NK-92 (cell line): Measurements from ENCODE around the gene RAD23A.

Experiments used
- DNase-seq: peaks from one replicate; lab custom pipeline; 2025; ENCODE audit not compliant: unreplicated experiment; lab: John Stamatoyannopoulos, UW

Gene RAD23A

DNA sequence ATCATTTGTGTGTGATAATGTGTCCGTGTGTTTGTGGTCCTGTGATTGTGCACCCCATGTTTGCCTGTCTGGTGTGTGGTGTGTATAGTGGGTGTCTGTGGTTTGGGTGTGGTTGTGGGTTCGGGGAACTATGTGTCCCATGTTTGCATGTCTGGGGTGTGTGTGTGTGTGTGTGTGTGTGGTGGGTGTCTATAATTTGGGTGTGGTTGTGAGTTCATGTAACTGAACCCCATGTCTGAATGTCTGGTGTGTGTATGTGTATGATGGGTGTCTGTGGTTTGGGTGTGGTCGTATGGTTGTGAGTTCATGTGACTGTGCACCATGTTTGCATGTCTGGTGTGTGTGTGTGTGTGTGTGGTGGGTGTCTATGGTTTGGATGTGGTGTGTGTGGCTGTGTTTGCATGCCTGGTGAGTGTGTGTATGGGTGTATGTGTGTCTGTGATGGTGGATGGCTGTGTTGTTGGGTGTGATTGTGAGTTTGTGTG, 38.5 kb downstream of the RAD23A start:
- DNase-seq: no peak

DNA sequence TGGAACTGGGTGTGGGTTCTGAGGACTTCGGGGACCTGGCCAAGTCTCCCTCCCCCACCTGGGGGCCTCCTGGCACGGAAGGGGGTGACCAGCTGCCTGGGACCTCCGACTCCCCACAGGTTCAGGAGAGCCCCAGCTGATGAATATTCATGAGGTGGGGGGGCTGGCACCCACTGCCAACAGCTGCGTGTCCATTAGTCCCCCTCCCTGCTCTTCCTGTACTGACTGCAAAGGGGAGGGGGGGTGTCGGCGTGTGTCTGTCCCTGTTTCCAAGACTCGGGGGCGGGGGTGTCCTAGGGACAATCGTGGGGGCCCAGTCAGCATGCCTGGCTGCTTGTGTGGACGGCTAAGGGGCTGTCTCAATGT, 39.0 kb downstream of the RAD23A start:
- DNase-seq: no peak

DNA sequence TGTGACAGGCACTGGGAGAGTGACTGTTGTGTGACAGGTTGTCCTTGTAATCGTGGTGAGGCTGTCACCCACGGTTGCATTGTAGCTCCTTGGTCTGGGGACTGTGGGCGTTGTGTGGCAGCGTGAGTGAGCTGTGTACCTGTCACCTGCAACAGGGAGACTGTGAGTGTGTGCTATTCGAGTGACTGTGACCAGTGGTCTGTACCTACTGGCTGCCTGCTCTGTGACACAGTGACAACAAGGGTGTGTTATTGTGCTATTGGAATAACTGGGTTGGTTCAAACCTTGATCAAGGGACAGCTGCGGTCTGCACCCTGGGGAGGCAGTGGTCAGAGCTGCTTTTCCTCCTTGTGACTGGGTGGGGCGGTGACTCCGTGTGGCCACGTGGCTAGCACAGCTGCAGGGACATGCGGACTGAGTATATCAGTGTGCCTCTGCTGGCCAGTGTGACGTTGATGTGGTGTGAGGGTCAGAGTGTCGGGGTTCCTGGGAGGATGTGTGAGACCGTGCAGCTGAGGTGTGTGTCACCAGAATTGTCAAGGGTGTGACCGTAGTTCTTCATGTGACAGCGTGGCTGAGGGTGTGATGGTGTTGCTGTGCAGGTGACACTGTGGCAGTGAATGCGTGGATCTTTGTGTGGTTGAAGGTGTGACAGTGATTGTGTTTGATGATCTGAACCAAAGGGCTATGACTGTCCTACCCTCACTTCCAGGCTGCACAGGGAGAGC, 39.6 kb downstream of the RAD23A start:
- no peak for DNase-seq

DNA sequence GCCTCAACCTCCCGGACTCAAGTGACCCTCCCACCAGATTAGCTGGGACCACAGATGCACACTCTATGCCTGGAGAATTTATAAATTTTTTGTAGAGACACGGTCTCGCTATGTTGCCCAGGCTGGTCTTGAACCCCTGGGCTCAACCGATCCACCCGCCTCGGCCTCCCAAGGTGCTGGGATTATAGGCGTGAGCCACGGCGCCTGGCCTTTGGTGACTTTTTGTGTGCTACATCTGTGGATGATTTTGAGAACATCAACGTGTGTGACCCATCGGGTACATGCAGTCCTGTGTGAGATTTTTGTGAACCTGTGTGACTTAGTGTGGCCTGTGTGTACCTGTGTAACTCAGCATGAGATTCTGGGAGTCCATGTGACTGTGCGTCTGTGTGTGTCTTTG, 41.1 kb downstream of the RAD23A start:
- DNase-seq: no peak

DNA sequence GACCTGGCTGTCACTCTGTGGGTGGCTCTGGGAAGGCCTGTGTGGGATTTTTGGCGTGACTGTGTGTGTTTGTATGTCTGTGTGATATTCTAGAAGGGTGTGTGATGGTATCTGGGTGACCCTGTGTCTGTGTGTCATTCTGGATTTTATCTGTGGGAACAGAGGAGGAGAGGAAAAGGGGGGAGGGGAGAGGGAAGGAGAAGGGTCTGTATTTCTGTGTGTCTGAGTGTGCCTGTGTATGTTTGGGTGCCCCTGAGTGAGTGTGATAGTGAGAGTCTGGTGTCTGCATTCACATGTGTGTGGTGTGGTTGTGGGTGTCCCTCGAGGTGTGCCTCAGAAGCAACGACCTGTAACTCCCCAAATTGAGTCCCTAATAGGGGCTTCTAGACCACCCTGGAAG, 41.5 kb downstream of the RAD23A start:
- DNase-seq: no peak

DNA sequence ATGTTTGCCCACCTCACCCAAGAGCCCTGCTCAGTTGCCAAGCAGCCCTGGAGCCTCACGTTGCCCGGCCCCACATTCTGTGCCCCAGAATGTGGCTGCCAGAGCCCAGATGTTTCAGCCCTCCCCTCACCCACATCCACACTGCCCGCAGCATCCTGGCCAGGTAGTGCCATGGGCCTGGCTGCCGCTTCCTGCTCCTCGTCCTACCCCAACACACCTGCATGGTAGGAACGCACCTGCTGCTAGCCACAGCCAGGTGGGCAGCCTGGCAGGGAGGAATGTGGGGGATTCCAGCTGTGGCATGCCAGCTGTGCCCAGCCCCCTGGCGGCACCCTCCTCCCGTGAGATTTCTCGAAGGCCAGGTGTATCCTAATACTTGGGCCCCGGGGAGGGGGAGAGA, 42.1 kb downstream of the RAD23A start:
- DNase-seq: no peak

DNA sequence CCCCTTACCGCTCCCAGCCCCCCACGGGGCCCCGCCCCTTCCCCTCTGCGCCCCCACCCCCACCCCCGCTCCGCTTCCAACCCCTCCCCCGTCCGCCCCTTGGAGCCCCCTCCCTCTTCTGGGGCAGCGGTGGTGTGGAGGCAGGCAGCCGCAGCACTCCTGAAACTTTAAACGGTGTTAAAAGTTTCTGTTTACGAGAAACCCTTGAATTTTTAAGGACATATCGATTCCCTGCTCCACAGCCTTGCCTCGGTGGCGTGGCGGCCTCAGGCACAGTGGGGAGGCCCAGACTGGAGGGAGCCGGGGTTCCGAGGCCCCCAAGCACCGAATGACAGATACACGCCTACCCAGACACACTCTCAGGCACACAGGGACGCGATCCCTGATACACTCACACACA, 44.8 kb downstream of the RAD23A start:
- no peak for DNase-seq

DNA sequence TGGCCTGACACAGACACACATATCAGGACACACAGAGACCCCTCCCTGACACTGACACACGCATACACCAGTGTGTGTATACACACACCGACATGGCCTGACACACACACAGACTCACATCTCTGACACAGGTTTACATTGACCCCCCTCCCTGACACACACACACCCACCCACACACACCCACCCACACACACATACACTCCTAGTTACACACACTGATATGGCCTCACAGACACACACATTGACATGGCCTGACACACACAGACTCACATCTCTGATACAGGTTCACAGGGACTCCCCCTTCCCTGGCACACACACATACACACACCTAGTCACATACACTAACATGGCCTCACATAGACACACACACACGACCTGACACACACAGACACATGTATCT, 45.2 kb downstream of the RAD23A start:
- no peak for DNase-seq

DNA sequence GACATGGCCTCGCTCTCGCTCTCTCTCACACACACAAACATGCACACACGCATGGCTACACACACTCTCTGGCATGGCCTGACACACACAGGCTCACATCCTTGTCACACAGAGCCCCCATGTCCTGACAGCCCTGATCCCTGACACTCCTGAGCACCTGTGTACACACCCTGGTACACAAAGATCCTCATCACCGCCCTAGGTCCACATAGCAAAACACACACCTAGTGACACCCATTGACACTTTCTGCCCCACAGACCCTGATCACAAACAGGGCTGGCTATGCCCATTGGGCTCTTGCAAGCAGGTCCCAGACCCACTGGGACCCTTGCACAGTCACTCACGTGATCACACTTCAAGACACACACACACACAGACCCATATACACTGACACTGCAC, 45.6 kb downstream of the RAD23A start:
- no peak for DNase-seq

DNA sequence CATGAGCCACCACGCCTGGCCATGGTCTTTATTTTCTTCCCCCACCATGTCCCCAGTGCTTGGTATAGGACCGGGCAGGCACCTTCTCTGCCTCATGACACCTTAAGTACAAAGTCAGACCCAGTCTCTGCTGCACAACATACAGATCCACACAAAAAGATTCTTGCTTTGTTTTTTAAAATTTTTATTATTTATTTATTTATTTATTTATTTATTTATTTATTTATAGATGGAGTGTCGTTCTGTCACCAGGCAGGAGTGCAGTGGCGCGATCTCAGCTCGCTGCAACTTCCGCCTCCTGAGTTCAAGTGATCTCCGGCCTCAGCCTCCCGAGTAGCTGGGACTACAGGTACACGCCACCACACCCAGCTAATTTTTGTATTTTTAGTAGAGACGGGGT, 47.1 kb downstream of the RAD23A start:
- DNase-seq: no peak

DNA sequence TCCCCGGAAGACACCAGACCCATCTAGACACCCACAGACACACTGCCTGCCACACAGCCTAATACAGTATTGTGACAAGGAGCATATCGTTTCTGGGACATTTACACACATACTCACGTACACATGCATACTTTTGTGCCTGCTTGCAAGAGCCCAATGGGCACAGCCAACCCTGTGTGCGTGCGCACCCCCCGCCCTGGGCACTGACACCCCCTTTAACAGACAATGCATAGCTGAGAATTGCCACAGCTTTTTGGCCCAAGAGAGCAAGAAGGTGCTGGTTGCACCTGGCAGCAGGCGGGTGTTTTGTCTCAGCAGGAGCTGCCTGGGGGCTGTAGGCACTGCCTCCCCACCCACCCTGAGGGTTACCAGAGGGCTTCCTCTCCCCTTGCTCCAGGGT, 47.9 kb downstream of the RAD23A start:
- DNase-seq: no peak

DNA sequence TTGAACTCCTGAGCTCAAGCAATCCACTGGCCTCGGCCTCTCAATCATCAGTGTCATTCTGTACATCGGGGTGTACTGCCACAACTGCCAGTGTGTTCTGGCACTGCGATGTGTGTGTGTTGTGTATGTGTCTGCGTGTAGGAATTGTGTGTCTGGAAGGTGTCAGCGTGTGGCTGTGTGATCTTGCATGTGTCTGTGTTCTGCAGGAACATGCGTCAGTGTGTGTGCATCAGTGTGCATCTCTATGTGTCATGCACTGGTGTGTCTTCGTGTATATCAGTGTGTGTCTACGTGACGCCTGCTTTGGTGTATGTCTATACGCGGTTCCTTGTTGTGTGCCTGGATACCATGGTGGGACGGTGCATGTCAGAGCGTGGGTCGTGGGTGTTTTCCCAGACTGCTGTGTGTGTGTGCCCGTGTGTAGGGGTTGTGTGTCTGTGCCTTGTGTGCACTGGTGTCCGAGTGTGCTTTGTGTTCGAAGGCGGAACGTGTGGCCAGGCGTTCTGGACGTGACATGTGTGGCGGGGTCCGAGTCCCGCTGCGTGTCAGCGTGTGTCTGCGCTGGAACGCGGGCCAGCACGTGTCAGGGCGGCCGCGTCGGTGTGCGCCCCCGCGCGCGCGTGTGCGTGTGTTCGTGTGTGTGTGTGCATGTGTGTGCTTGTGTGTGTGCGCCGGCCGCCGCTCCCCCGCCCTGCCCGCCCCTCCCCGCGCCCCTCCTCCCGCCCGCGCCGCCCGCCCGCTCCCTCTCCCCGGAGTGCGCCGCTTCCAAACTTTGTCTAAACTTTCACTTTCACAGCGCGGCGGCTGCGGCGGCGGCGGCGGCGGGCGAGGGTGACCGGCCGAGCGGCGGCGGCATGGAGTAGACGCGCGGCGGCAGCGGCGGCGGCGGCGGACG, 49.3 kb downstream of the RAD23A start, which contains the start of gene NFIX:
TSS of gene NFIX (plus strand) at position 775 of the 895 bp plus-strand sequence. CDS start 363 bp downstream, outside the sequence.
- DNase-seq: no peak

DNA sequence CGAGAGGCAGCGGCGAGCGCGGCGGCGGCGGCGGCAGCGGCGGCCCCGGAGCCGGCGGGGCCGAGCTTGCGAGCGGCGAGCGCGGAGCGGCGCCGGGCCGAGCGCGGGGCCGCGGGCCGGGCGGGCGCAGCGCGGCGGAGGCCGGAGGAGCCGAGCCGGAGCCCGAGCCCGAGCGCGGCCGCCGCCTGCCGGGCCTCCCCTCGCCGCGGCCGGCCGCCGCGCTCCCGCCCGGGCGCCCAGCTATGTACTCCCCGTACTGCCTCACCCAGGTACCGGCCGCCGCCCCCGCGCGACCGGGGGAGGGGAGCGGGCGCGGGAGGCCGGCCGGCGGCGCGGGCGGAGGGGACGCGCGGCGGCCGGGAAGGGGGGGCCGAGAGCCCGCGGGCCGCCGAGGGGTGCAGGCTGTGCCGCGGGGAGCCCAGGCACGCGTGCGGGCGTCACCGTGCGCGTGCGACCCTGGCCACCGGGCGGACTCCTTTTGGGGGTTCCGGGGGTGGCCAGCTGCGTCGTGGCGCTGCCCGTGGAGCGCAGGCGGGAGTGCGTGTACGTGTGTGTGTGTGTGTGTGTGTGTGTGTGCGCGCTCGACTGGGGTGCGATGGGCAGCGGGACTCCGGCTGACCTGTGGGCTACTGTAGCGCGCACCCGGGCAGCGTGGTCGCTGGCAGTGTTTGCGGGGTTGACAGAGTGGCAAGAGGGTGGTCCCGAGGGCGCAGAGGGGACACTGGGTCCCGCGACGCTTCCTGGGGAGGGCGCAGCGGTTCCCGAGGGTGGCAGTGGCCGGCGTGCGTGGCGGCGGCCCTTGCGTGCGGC, 50.1 kb downstream of the RAD23A start:
- DNase-seq: no peak

DNA sequence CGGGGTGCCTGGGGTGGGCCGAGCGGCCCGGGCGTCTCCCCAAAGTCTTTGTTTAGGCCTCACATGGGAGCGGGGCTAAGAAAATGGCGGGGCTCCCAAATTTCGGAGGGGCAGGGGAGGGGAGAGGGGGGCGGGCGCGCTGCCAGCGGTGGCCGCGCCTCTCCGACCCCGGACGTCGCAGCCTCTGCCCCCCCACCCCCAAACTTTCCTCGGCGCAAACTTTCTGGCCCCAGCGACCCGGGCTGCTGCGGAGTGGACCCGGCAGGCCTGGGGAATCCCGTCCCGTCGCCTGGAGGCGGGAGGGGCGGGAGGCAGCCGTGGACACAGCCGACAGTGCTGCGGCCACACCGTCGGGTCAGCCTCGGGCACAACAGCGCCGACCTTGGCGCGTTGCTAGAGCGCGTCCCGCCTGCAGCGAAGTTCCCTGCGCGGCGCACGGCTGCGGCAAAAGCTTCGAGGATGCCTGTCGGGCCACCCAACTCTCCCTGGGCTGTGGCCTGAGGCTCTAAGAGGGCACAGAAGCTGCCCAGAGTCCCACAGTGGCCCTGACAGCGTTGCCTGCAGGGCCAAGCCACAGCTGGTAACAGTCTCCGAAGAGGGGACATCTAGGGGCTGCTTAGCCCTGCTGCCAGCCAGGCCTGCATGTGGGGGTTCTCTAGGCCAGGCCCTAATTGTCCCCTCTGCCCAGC, 50.9 kb downstream of the RAD23A start:
- no peak for DNase-seq

DNA sequence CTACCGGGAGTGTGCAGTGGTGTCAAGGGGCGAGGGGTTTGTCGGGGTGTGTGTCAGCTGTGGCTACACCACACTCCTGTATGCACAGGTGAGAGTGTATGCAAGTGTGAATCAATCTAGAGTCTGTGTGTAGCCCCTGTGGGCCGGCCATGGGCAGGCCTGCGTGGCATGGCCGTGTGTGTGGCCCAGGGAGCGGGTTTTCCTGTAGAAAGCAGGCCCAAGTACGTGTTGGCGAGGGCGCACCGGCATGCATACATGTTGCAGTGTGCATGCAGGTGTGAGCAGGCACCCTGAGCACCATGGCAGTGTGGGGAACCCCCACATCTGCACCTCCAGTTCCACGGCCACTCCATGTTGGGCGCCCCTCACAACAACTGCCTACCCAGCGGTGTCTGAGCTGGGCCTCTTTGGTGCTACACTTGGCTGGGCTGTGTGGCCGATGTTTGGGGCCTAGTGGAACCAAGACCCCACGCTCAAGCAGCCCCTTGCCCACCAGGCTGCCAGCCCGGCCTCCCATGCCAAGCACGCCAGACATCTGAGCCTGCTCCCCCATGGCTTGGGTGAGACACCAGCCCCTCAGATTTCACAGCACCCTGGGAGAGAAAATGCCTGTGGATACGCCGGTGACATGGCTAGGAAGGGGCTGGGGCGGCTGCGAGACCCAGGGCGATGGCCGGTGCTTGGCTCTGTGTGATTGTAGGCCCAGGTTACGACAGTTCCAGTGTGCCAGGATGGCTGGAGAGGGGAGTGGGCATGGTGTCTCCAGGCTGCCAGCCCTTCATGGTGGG, 51.7 kb downstream of the RAD23A start:
- no peak for DNase-seq

DNA sequence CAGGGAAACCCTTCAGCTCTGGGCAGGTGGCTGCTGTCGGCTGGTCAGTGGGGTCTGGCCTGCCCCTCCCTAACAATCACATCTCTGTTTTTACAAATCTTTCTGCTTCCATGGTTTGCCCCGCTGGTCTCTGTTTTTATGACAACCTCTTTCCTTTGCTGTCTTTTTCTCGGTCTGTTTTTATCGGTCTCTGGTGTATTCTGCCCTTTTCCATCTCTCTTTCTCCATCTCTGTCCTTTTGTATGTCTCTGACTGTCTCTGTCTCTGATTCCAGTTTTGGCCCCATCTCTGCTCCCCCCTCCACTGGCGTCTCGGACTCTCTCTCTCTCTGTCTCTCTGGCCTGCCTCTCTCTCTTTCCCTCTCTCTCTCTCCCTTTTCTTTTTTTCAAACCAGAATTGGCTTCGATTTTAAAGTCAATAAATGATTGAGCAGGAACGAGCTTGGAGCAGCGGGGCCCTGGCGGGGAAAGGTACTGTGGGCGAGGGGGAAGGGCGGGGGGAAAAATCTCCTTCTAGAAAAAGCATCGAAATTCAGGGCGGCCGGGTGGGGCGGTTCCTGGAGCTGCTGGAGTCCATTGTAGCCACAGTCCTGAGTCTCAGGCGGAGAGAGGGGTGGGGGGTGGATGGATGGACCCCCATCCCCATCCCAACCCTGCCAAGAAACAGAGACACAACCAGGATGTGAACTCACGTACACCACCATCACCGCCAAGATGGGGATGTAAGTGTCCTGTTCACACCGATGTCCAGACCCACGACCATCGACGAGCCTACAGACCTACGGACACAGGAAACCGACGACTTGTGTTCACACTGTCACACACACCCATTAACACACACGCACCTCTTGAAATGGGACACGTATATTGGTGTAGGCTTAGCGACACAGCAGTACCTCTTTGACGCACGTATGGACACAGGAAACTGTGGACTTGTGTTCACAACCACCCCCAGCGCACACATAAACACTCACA, 52.6 kb downstream of the RAD23A start:
- no peak for DNase-seq

DNA sequence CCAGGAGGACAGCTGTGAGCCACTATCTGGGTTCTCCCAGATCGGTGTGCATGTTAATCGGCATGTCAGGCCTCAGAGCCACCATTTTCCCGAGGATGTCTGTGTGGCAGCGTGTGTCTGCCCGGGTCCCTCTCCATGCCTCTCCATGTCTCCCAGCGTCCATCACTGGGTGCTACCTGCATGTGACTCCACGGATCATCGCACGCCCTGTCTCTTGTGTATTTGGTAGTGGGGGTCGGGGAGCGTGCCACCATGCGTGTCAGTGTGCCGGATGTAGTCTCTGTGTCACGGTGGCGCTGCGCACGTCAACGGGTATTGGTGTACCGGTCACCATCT, 55.5 kb downstream of the RAD23A start:
- no peak for DNase-seq

DNA sequence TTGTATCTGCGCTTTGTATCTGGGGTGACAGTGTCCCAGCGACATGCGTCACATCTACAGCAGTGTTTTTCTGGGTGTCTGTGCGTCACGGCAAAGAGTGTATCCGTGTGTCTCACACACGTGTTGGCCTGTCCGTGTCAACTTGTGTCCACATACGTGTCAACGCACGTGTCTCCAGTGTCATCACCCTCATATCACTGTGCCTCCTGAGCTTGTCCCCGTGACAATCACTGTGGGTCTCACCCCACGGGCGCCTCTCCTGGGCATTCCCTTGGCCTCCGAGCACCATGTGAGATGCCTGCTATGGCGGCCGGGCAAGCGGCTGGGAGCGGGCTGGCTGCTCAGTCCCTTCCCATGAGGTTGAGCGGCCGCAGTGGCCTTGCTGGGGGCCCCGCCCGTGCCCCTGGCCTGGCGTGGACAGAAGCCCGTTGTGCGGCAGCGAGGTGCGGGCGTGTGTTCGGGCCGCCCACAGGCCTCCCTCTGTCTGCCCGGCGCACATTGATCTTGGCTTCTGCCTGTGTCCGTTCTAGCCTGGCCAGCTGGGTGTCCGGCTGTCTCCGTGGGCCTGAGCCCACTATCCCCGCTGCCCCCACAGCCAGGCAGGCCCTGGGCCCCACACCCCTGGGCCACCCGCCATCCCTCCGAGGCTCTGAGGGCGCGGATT, 56.0 kb downstream of the RAD23A start:
- no peak for DNase-seq
